ENCODE measurements around the gene DOK3.

Gene DOK3

GRCh38 chr5:177452688-177453638 is 56.7 kb downstream of the DOK3 start:
- DNase-seq (ENCODE audit: low read depth in 2 of 2, low spot score in 1 of 2), result no peak
